Omental fat pad (tissue), 4 donors: ENCODE data around the gene LIX1. TPM values are rescaled to one million over a fixed set of nuclear protein-coding genes. Genes with fewer than 3 reads are reported as not detected.
A peak's percentile ranks its signal among the peaks of the same experiment; 100 is the strongest.

Experiments
- ATAC-seq: fragments of 150-250 bp; one replicate; pipeline ENCODE4 v1.9.1; 2016; ENCODE audit warnings: mild to moderate bottlenecking, moderate library complexity; ENCODE audit not compliant: low FRiP score
- DNase-seq: peaks from one replicate; pipeline ENCODE4 v3.0.0-alpha.2; 2019; ENCODE audit warnings: low spot score
- CTCF ChIP-seq, 3 donors: fragments of 450-650 bp; IDR thresholded peaks; one replicate each; pipeline ENCODE4 v1.5.1; 2016 to 2017; ENCODE audit warnings: antibody characterized with exemption in 3 of 3, mild to moderate bottlenecking in 3 of 3, moderate library complexity in 2 of 3
- total RNA-seq, 4 donors: library from RNA; depleted of rRNA; stranded (reverse); fragments of >200 nt; gene quantifications; one replicate each; pipeline ENCODE4 v1.1.0, GENCODE V29; 2016

Gene LIX1
- total RNA-seq, 4 donors from 2014 or later = not detected

GRCh38 chr5:97162045-97162444 lies 19.6 kb upstream of the LIX1 start:
- TF ChIP-seq CTCF (IDR thresholded peaks at IDR 0.05) = peak in 2 of 3 donors; percentile 26 to 62
- no peak for DNase-seq
- no peak for ATAC-seq

- TF ChIP-seq CTCF (IDR thresholded peaks at IDR 0.05) = no peak
- DNase-seq = no peak
- ATAC-seq = no peak
Observed at GRCh38 chr5:97157689-97158088, 15.3 kb upstream of the LIX1 start.

GRCh38 chr5:97151370-97151769 lies 9.0 kb upstream of the LIX1 start:
- TF ChIP-seq CTCF (IDR thresholded peaks at IDR 0.05) = no peak
- DNase-seq (no peak), ATAC-seq (no peak)

- no peak for TF ChIP-seq CTCF (IDR thresholded peaks at IDR 0.05)
- DNase-seq (no peak), ATAC-seq (no peak)
Observed at GRCh38 chr5:97150401-97150800, 8.0 kb upstream of the LIX1 start.

GRCh38 chr5:97149709-97150108 lies 7.3 kb upstream of the LIX1 start:
- DNase-seq = no peak
- no peak for TF ChIP-seq CTCF (IDR thresholded peaks at IDR 0.05)
- no peak for ATAC-seq

- no peak for TF ChIP-seq CTCF (IDR thresholded peaks at IDR 0.05)
- no peak for ATAC-seq
- no peak for DNase-seq
Observed at GRCh38 chr5:97148288-97148687, 5.9 kb upstream of the LIX1 start.

GRCh38 chr5:97143704-97144103 lies 1.3 kb upstream of the LIX1 start:
- TF ChIP-seq CTCF (IDR thresholded peaks at IDR 0.05) = no peak
- ATAC-seq (no peak), DNase-seq (no peak)
